HG03469 (cell line): ENCODE data around the gene ECHDC1.
"Not testable (repeated sequence)": the region's sequence is repeated elsewhere in the genome, so short reads cannot be mapped to it uniquely, and the experiment has no call there.

Source experiments
- ATAC-seq: cut with Tn5 transposase; IDR thresholded peaks from one replicate; pipeline ENCODE4 v1.9.1; 2021; ENCODE audit warnings: mild to moderate bottlenecking, moderate library complexity, moderate number of reproducible peaks; ENCODE audit not compliant: unreplicated experiment

Gene ECHDC1

GRCh38 chr6:127342946-127343808 is at the start of gene ECHDC1:
ECHDC1 (minus strand) TSS chr6:127343609; CDS start chr6:127331028, 12,581 bp downstream.
- ATAC-seq, result peak; percentile 36

GRCh38 chr6:127392301-127392700 is 48.9 kb upstream of the ECHDC1 start:
- no peak for ATAC-seq

- no peak for ATAC-seq
Measured at GRCh38 chr6:127391094-127391953, 47.9 kb upstream of the ECHDC1 start.

- no peak for ATAC-seq
Measured at GRCh38 chr6:127389706-127390105, 46.3 kb upstream of the ECHDC1 start.

GRCh38 chr6:127385668-127386430 is 42.4 kb upstream of the ECHDC1 start:
- ATAC-seq, result no peak

GRCh38 chr6:127384848-127385247 is 41.4 kb upstream of the ECHDC1 start:
- ATAC-seq, result not testable (repeated sequence)

GRCh38 chr6:127383988-127384387 is 40.6 kb upstream of the ECHDC1 start:
- no peak for ATAC-seq

GRCh38 chr6:127382413-127382812 is 39.0 kb upstream of the ECHDC1 start:
- ATAC-seq, result no peak

- ATAC-seq, result no peak
Measured at GRCh38 chr6:127381384-127381783, 38.0 kb upstream of the ECHDC1 start.

- ATAC-seq, result no peak
Measured at GRCh38 chr6:127376685-127377084, 33.3 kb upstream of the ECHDC1 start.

GRCh38 chr6:127367023-127367375 is 23.6 kb upstream of the ECHDC1 start:
- no peak for ATAC-seq

GRCh38 chr6:127366282-127367022 is 23.0 kb upstream of the ECHDC1 start:
- ATAC-seq, result no peak

- no peak for ATAC-seq
Measured at GRCh38 chr6:127365874-127366273, 22.5 kb upstream of the ECHDC1 start.

GRCh38 chr6:127352524-127352923 is 9.1 kb upstream of the ECHDC1 start:
- no peak for ATAC-seq

GRCh38 chr6:127349980-127350379 is 6.6 kb upstream of the ECHDC1 start:
- ATAC-seq, result no peak

GRCh38 chr6:127348028-127348661 is 4.7 kb upstream of the ECHDC1 start:
- ATAC-seq, result no peak

- ATAC-seq, result no peak
Measured at GRCh38 chr6:127347178-127347577, 3.8 kb upstream of the ECHDC1 start.

- ATAC-seq, result no peak
Measured at GRCh38 chr6:127345521-127345920, 2.1 kb upstream of the ECHDC1 start.

- ATAC-seq, result no peak
Measured at GRCh38 chr6:127343809-127344659, 625 bp upstream of the ECHDC1 start.
